ENCODE data around the gene MED23. TPM values are rescaled to one million over a fixed set of nuclear protein-coding genes. Genes with fewer than 3 reads are reported as not detected.

MED23 gene
- total and polyA plus RNA-seq, 9 of the 15 experiments (the other 6 are each of a cell fraction or from before 2014, with no cell fraction given): 13.7 to 61.2 (median 27.2) TPM

- TF ChIP-seq ZNF280B (CRISPR knock-in tag; IDR thresholded peaks at IDR 0.05): no peak
- no peak for TF ChIP-seq SNAPC5 (CRISPR knock-in tag; IDR thresholded peaks at IDR 0.05)
- TF ChIP-seq, protein P1, sequence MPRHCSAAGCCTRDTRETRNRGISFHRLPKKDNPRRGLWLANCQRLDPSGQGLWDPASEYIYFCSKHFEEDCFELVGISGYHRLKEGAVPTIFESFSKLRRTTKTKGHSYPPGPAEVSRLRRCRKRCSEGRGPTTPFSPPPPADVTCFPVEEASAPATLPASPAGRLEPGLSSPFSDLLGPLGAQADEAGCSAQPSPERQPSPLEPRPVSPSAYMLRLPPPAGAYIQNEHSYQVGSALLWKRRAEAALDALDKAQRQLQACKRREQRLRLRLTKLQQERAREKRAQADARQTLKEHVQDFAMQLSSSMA (CRISPR knock-in tag; IDR thresholded peaks at IDR 0.05): peak; percentile 78; the same call in 1 of the 2 replicates
- peak; percentile 57; the same call in 1 of the 2 replicates for TF ChIP-seq NR2C1 (IDR thresholded peaks at IDR 0.05)
- TF ChIP-seq NR2C1 (tag; IDR thresholded peaks at IDR 0.05): peak; percentile 76
- peak; percentile 80; the same call in 1 of the 2 replicates for TF ChIP-seq GATAD2A (IDR thresholded peaks at IDR 0.05)
- no peak for TF ChIP-seq SIRT6 (IDR thresholded peaks at IDR 0.05; ENCODE audit: low read depth, low read length)
- peak; percentile 99 for TF ChIP-seq RB1 (IDR thresholded peaks at IDR 0.05; ENCODE audit: low read depth)
- peak; percentile 54 for TF ChIP-seq HNRNPLL (IDR thresholded peaks at IDR 0.05; ENCODE audit: low read depth, low read length, poor library complexity, severe bottlenecking)
- peak; percentile 41 for TF ChIP-seq TEAD4 (IDR thresholded peaks at IDR 0.05; ENCODE audit: low read length)
- no peak for TF ChIP-seq TEAD4 (CRISPR knock-in tag; IDR thresholded peaks at IDR 0.05; ENCODE audit: borderline replicate concordance)
- TF ChIP-seq ZNF133 (CRISPR knock-in tag; IDR thresholded peaks at IDR 0.05): no peak
- no peak for TF ChIP-seq MIER1 (IDR thresholded peaks at IDR 0.05; ENCODE audit: low read depth)
- TF ChIP-seq, protein P2, sequence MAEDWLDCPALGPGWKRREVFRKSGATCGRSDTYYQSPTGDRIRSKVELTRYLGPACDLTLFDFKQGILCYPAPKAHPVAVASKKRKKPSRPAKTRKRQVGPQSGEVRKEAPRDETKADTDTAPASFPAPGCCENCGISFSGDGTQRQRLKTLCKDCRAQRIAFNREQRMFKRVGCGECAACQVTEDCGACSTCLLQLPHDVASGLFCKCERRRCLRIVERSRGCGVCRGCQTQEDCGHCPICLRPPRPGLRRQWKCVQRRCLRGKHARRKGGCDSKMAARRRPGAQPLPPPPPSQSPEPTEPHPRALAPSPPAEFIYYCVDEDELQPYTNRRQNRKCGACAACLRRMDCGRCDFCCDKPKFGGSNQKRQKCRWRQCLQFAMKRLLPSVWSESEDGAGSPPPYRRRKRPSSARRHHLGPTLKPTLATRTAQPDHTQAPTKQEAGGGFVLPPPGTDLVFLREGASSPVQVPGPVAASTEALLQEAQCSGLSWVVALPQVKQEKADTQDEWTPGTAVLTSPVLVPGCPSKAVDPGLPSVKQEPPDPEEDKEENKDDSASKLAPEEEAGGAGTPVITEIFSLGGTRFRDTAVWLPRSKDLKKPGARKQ (CRISPR knock-in tag; IDR thresholded peaks at IDR 0.05): no peak
- no peak for TF ChIP-seq PPARD (CRISPR knock-in tag; IDR thresholded peaks at IDR 0.05)
- no peak for TF ChIP-seq HNRNPL (IDR thresholded peaks at IDR 0.05; ENCODE audit: low read depth, low read length)
- peak; percentile 44; the same call in 1 of the 2 replicates for TF ChIP-seq SPI1 (IDR thresholded peaks at IDR 0.05; ENCODE audit: borderline replicate concordance, low read depth, low read length)
- TF ChIP-seq NR3C1 (CRISPR knock-in tag; IDR thresholded peaks at IDR 0.05): no peak
- peak; percentile 98 for TF ChIP-seq PHF20 (IDR thresholded peaks at IDR 0.05; ENCODE audit: partially characterized antibody)
- TF ChIP-seq SOX6 (IDR thresholded peaks at IDR 0.05): peak; percentile 74
- TF ChIP-seq TAF1 (IDR thresholded peaks at IDR 0.05; ENCODE audit: control insufficient read depth, extremely low read depth, insufficient read depth, low read length, severe bottlenecking): peak; percentile 97
- peak; percentile 82 for TF ChIP-seq HMGN3 (IDR thresholded peaks at IDR 0.05; ENCODE audit: borderline replicate concordance, extremely low read depth, insufficient read length, low read depth, low read length)
- TF ChIP-seq ZNF23 (CRISPR knock-in tag; IDR thresholded peaks at IDR 0.05): no peak
These were observed at the start of gene MED23 (continued) for GRCh38 chr6:131627724-131628682.
